HG02623 (cell line): ENCODE results near the gene URAD.
"Not testable (repeated sequence)": the region's sequence is repeated elsewhere in the genome, so short reads cannot be mapped to it uniquely, and the experiment has no call there.

Source experiments
- ATAC-seq: cut with Tn5 transposase; IDR thresholded peaks from one replicate; pipeline ENCODE4 v1.9.1; 2021; ENCODE audit warnings: moderate library complexity; ENCODE audit not compliant: unreplicated experiment

The URAD gene

DNA sequence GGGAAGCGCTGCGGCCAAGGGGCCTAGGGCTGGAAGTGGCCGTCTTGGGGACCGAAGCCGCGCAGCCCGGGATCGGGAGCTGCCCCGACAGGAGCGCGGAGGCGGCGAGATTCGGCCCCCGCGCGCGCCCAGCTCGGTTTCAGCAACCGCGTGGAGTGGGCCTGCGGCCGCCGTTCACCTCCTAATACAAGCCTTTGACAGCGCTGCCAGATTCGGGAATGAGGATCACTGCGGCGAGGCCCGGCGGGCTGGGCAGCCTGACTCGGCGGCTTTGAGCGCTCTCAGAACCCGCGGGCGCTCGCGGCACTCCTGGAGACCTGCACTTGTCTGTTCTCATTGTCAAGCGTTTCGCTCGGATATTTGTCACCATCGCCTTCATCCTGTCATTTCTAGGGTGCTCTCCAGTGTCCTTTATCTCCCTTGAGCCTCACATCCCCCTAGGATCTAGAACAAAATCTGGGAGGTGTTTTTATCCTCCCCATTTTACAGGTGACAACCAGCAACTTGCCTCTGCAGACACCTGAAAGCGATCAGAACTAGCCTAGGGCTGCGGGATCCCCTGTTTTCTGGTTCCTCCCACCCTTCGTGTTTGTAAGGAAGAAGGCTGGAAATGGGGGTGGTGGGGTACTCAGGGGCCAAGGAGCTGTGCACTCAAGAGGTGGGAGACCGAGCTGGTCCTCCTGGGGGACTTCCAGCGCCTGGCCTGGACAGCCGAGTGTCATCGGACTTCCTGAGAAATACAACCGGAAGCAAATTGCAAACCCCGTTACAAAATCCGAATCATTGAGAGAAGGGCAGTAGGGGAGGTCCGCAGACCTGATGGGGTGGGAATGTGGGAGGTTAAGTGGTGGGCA, 17.9 kb downstream of the URAD start:
- ATAC-seq: no peak

DNA sequence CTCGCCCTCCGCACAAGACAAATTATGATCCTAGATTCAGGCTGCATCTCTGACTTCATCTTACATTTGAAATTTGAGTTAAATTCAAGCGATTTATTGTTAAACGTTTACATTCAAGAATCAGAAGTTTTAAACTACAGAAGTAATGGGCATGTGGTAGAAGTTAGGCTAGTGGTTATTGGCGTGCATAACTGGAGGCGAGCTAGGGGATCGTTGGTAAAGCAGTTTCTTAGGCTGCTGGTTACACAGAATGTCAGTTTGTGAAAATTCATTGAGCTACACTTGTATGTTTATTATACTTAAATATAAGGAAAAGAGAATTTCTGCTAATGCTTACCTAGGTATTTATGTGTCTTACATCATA, 18.6 kb downstream of the URAD start:
- ATAC-seq: no peak

DNA sequence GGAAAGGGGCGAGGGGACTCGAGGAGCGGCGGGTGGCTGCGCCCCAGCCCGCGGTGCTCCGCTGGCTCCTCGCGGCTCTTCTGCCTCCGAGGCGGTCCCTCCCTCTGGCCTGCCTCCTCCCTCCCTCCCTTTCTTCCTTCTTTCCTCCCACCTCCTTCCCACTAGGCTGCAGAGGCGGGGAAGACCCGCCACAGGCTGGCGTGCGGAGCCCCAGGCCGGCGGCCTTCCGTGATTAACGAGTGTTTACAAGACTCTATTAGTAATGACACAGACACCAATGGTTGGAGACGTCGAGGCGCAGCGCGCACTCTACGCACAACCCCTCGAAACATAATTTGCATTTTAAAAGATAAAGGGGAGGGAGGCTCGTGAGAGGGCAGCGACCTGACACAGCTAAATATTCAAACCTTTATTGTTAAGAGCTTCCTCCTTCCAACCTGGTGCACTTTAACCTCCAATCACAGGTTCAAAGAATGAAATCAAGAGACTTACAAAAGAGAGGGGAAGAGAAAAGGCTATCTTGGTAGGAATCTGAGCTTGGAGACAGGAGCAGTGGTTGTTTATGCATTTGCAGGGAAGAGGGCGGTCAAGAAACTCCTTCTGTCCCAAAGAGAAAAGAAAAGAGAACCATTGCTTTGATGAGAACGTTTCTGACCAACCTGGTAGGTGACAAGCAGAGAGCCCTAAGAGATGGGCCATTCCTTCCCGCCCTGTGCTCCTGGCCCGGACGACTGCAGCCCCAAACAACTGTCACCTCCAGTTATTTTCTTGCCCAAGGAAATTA, 19.2 kb downstream of the URAD start, which contains the start of gene CDX2:
Gene CDX2 (minus strand): TSS at position 234 of the 784 bp plus-strand sequence. CDS start 309 bp downstream, outside the sequence.
- no peak for ATAC-seq

DNA sequence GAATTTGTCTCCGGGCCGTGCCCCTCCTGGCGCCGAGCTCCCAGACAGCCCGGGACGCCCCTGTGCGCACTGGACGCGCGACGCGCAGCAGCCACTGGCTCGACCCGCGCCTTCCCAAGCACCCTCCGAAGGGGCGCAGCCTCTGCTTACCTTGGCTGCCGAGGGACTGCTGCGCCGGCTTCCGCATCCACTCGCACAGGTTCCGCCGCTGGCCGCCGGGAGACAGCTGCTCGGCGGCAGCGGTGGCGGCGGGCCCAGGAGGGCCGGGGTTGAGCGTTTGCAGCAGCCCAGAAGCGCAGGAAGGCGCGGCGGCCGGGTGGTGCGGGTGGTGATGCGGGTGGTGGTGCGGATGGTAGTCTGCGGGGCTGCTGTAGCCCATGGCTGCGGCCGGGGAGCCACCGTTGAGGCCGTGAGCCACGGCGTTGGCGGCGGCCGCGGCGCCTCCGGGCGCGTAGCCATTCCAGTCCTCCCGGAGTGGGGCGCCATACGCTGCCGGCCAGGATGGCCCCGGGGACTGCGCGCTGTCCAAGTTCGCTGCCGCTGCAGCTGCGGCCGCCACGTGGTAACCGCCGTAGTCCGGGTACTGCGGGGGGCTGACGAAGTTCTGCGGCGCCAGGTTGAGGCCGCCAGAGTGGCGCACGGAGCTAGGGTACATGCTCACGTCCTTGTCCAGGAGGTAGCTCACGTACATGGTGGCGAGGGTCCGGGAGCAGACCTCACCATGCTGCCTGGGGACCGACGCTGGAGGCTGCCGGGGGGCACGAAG, 20.0 kb downstream of the URAD start:
- no peak for ATAC-seq

DNA sequence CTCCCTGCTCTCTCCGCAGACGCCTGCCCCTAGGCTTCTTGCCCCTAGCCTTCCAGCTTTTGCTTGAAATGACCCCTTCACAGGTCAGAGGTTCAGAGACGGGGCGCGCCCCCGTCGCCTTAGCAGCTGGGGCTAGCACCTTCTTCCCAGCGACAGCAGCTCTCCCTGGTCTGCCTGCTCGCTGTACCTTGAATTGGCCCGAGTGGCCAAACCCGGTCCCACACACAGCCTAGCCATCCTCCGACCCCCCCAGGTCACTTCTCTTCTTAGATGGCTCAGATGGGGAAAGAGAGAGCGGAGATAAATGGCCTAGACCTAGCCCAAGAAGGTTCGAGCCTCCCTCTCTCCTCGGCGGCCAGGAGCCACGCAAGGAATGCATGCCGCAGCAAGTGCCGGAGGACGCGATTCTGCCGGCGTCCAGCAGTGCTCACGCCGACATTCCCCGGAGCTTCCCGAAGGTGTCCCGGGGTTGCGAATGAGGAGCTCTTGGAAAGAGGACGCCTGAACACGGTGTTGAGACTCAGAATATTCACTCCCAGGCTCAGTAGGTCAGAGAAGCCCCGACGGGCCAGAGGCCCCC, 20.7 kb downstream of the URAD start:
- no peak for ATAC-seq

DNA sequence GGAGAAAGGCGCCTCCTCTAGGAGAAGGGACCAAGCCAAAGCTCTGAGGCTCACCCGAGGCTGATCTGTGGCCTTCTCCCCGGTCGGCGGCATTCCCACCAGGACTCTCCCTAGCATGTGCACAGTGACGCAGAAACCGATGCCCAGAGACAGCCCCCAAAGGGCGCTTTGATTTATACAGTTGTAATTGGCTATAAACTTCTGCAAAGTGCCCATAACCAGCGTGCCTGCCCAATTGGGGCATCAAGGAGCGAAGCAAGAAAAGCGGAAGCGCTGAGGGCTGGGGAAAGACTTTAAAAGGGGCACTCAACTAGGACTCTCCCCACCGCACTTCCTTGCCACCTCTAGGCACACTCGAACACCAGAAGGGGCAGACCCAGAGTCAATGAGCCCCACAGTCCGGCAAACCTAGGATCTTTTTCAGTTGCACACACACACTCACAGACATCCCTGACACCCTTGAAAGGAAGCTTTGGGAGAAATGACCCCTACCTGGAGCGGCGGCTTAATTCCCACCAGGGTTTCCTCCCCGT, 21.2 kb downstream of the URAD start:
- no peak for ATAC-seq

DNA sequence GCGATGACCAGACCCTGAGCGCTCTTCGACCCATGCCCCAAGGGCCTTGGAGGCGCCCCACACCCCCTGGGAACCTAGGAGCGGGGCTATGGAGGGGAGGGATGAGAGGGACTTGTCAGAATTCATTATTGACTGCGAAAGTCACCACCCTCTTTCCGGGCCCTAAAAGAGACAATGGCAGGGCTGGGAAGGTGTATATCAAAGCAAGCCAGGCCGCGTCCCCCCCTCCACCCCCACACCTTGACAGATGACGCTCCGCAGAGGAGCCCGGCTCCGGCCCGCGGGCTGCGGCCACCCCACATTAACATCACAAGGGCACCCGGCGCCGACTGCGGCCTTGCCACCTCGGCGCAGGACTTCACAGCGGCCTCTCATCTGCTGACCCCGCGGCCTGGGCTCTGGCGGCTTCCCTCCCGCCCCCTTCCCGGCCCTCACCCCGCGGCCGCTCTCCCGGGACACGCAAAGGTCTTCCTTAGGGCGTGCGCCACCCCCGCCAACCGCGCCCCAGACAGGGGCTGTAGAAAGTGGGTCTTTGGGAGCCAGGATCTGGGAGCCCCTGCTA, 21.8 kb downstream of the URAD start:
- no peak for ATAC-seq

DNA sequence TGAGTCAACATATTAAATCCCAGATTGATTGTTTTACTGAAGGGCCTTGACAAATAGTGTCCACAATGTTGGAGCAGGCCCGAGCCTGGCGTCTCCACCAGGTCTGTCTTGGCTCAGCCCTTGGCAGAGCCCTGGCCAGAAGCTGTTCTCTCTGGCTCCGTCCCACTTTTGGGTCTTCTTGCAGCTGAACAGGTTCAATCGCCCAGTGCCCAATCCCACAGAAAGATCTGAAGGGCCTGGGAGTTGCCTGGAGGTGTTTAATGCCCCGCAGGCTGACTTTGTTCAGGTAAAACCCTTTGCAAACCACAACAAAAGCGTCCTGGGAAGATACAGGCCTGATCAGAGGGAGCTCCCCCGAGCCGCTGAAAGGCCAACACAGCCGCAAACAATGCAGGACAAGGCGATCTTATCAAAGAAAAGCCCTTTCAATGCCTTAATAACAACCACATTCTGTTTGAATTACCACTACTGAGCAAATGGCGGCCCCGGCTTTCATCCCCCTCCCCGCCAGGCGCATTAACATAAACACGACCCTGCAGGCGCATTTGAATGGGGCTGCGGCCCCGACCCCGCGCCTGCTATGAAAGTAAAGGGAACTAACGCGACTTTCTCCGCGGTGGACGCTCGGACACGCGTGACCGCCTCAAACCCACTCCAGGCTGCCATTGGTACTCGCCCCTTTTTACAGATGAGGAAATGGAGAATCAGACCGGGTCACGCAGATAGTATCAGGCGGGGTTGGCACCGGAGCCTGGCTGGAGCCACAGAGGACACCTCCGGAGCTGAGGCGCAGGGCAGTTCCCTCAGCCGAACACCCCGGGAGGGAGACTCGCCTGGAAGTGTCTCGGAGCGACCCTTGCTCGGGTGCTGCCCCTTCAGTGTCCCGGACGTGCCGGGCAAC, 22.5 kb downstream of the URAD start:
- no peak for ATAC-seq

DNA sequence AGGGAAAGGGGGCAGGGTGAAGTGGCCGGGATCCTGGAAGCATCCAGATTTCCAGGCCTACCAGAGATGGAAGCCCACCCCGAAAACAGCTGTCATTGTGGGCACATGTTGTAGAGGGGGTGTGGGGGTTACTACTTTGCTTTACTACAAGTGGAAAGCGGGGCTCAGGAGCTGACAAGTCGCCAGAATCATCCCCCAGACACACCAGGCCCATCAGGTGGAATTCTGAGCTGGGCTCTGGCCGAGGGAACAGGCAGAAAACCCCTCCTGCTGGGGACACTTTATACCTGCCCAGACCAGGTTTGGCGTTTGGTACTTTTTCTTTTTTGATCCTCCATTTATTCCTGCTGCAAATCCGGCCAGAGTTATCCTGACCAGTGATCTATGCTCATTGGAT, 23.2 kb downstream of the URAD start:
- ATAC-seq: no peak

DNA sequence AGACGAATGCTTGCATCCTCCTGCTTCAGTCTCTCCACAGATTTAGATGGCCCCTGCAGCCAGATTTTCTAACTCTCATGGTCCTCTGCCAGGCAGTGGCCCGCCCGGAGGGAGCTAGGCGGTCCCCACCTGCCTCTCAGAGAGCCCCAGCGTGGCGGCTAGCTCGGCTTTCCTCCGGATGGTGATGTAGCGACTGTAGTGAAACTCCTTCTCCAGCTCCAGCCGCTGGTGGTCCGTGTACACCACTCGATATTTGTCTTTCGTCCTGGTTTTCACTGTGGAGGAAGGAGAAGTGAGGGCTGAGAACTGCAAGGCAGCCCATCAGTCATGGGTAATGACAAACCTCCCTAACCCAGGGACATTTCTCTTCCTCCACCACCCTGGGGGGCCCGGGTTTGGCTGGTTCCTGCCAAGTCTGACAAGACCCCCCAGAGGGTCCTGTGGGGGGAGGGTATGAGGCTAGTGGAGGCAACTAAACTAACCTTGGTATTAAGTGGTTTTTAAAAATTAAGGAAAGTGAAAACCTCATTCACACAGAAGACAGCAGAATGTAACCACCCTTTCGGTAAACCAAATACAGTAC, 23.7 kb downstream of the URAD start:
- ATAC-seq: no peak

DNA sequence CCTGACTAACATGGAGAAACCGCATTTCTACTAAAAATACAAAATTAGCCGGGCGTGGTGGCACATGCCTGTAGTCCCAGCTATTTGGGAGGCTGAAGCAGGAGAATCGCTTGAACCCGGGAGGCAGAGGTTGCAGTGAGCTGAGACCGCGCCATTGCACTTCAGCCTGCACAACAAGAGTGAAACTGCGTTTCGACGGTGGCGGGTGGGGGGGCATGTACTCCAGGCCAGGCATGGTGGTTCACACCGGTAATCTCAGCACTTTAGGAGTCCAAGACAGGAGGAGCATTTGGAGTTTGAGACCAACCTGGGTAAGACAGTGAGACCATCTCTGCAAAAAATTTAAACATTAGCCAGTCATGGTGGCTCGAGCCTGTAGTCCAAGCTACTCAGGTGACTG, 24.3 kb downstream of the URAD start:
- ATAC-seq: not testable (repeated sequence)

DNA sequence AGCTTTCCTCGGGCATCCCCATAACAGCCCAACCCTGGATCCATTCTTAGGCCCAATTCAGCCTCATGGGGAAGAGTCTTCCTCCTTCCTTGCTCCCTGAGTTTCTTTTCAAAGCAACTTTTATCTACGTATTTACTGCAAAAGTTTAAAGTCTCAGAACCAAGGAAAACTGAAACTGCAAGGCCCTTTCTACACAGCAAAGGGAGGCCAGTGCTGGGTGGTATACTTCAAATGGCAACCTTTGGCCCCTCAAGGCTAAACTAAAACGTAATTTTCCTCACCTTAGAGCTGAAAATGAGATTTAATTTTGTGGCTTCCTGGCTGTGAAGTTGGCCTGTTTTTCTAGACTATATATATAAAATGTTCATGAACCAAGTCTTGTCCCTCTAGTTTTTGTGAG, 25.0 kb downstream of the URAD start:
- no peak for ATAC-seq

DNA sequence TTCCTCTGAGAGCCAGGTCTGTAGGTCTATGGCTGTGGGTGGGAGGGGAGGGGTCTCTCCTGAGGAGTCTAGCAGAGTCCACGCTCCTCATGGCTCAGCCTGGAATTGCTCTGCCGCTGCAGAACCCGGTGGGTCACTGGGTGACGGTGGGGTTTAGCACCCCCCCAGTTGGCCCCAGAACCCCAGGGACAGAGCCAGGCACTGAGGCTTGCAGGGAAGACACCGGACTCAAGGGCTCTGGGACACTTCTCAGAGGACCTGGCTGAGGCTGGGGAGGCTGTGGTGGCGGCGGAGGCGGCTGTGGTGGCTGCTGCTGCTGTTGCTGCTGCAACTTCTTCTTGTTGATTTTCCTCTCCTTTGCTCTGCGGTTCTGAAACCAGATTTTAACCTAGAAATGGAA, 25.5 kb downstream of the URAD start:
- no peak for ATAC-seq

DNA sequence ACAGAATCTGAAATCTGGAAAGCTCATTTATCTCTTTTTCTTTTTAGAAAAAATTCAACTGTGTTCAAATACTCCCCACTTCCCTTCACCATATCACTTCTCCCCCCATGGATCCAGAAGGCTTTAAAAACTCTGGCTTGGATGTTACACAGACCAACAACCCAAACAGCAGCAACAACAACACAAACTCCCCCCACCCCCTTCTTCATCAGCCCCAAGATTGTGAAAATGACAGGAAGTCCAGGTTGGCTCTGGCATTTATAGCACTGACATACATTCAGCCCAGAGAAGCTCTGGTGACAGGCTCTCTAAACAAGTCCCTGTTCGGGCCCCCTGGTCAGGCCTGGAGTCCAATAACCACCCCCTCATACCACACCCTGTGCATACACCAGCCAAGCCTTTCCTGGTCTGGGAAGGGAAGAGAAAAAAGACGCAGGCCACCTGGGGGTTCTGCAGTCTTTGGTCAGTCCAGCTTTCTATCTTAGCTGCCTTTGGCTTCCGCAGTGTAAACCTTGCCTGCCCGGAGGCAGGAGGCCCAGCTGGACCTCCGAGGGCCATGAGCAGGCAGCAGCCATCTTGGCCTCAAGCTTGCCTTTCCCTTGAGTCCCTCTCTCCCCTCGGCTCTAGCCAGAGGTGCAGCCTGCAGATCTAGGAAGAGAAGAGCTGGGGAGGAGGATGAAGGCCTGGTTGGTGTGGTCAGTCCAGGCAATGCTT, 26.2 kb downstream of the URAD start:
- ATAC-seq: no peak

DNA sequence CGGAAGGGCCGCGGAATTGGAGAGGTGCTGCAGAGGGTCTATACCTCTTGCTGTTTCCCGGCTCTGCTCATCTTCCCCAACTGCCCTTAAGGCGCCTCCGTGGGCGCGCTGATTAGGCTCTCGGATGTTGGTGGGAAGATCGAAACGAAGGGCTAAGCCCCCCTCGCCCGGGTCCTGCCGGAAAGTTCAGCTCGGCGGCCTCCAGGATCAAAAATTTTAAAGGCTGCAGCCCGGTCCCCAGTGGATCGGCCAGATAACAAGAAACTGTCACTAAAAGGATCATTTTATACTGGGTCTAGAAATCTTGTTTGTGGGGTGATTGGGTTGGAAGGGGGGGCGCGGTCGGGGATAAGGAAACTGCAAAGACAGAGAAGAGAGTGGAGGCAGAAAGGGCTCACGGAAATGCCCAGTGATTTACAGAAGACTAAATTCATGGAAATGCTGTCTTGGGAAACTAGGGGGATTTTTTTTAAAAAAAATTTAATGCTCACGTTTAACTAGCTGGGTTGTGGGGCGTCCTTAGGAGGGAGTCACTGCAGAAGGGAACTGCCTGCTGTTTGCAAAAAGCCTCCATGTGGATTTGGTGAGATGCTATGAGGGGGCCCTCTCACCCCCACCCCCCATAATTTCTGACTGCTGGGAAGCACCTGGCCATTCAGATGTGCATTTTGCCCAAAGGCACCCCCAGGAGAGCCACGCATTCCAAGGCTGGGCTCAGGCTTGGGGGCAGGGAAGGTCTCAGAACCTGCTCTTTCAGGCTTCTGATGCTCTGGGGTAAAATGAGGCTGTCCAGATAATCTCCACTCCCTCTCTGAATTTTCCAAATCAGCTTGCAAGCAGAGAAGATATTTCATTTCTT, 27.0 kb downstream of the URAD start:
- ATAC-seq: no peak

DNA sequence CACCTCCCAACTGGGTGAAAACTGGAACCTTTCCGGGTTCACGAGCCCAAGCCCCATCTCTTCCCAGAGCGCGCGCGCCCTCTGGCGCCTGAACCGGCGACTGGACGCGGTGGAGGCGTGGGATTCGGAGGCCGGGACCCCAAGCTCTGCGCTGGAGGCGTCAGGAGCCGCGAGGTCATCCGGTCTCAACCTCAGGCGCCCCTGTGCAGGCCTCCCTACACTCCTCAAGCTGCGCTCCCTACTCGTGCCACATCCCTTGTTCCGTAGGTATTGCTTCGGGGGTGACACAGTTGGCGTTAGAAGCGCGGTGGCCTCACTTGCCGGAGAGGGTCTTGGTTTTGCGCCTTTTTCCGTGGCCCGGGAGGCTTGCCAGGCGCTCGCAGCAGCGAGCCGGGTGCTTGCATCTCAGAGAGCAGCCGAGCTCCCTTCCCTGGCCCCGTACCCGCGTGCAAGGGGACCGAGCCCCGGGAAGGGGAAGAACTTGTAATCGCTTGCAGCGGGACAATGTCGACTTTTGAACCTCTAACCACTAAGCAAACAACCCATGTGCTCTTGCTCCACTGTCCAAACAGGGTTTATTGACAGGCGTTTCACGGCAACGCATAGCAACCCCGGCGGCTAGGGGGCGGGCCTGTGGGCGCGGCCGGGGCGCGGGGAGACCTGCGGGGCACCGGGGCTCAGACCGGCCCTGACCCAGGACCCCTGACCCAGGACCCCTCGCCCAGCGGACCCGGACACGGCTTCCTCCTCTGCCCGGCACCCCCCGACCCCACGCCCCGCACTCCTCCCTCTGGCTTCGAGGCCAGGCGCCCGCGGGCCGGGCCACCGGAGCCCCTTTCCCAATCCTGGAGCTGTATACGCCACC, 27.9 kb downstream of the URAD start:
- no peak for ATAC-seq

DNA sequence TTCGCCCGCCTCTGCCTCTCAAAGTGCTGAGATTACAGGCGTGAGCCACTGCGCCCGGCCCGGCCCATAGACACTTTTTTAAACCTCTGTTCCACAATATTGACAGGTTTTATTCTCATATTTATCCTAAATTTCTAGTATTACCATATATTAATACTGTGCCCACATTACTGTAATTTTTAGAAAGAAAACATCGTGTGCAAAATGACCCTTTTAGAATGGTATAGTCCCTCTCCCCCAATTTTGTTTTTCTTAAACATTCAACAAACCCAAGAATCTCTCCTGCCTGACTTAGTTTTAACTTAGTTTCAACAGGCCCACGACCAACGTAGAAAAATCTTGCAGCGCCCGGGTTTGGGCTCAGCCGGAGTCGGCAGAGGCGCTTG, 28.5 kb downstream of the URAD start:
- ATAC-seq: no peak
